HepG2 (cell line): ENCODE measurements around the gene C2orf78. TPM values are rescaled to one million over a fixed set of nuclear protein-coding genes. Genes with fewer than 3 reads are reported as not detected.

ENCODE experiments used
- ARID5B ChIP-seq: IDR thresholded peaks from 2 replicates; pipeline ENCODE4 v1.4.0; 2020; ENCODE audit warnings: mild to moderate bottlenecking, missing genetic modification reagents
- ESRRA ChIP-seq: sonication (generic); formaldehyde crosslinking; IDR thresholded peaks from 2 replicates; pipeline ENCODE4 v1.5.1; 2020; ENCODE audit warnings: mild to moderate bottlenecking, low read depth, missing genetic modification reagents
- HIC2 ChIP-seq: sonication (generic); formaldehyde crosslinking; IDR thresholded peaks from 2 replicates; pipeline ENCODE4 v1.9.0; 2022; ENCODE audit warnings: low read depth, missing genetic modification reagents
- JUN ChIP-seq: sonication (generic); formaldehyde crosslinking; IDR thresholded peaks from 2 replicates; pipeline ENCODE4 v1.4.0; 2020; ENCODE audit warnings: mild to moderate bottlenecking, missing genetic modification reagents
- KDM6A ChIP-seq: IDR thresholded peaks from 2 replicates; pipeline ENCODE4 v1.6.1; 2016; ENCODE audit warnings: low read depth
- MED13 ChIP-seq: sonication (generic); formaldehyde crosslinking; IDR thresholded peaks from 2 replicates; pipeline ENCODE4 v1.5.0; 2020; ENCODE audit warnings: missing genetic modification reagents
- MXD1 ChIP-seq: sonication (generic); formaldehyde crosslinking; IDR thresholded peaks from 2 replicates; pipeline ENCODE4 v1.4.0; 2020; ENCODE audit warnings: mild to moderate bottlenecking, missing genetic modification reagents
- POGZ ChIP-seq: sonication (generic); formaldehyde crosslinking; IDR thresholded peaks from 2 replicates; pipeline ENCODE4 v1.4.0; 2020; ENCODE audit warnings: mild to moderate bottlenecking, missing genetic modification reagents
- RBM39 ChIP-seq: fragments of 200-400 bp; formaldehyde crosslinking; IDR thresholded peaks from one replicate; pipeline ENCODE4 v1.6.1; 2018; ENCODE audit warnings: antibody characterized with exemption, mild to moderate bottlenecking, low read depth, low read length; ENCODE audit not compliant: poor library complexity, severe bottlenecking
- SP2 ChIP-seq: sonication (generic); formaldehyde crosslinking; IDR thresholded peaks from 2 replicates; pipeline ENCODE4 v1.5.1; 2020; ENCODE audit warnings: mild to moderate bottlenecking, missing genetic modification reagents
- TRAFD1 ChIP-seq: sonication (generic); formaldehyde crosslinking; IDR thresholded peaks from 2 replicates; pipeline ENCODE4 v1.5.1; 2020; ENCODE audit warnings: missing genetic modification reagents, mild to moderate bottlenecking, borderline replicate concordance
- YEATS2 ChIP-seq: sonication (generic); formaldehyde crosslinking; IDR thresholded peaks from 2 replicates; pipeline ENCODE4 v1.4.0; 2020; ENCODE audit warnings: missing genetic modification reagents, borderline replicate concordance
- ZBTB34 ChIP-seq: sonication (generic); formaldehyde crosslinking; IDR thresholded peaks from 2 replicates; pipeline ENCODE4 v1.8.0; 2022; ENCODE audit warnings: mild to moderate bottlenecking, missing genetic modification reagents
- ZNF160 ChIP-seq: sonication (generic); formaldehyde crosslinking; IDR thresholded peaks from 2 replicates; pipeline ENCODE4 v1.8.0; 2022; ENCODE audit warnings: mild to moderate bottlenecking, inconsistent platforms, missing genetic modification reagents
- ZNF446 ChIP-seq: sonication (generic); formaldehyde crosslinking; IDR thresholded peaks from 2 replicates; pipeline ENCODE4 v1.5.0; 2020; ENCODE audit warnings: mild to moderate bottlenecking, missing genetic modification reagents
- ZNF572 ChIP-seq: sonication (generic); formaldehyde crosslinking; IDR thresholded peaks from 2 replicates; pipeline ENCODE4 v1.5.1; 2020; ENCODE audit warnings: mild to moderate bottlenecking, missing genetic modification reagents
- polyA plus RNA-seq, 8 experiments: library from polyadenylated mRNA; depleted of rRNA in 3 of 8; stranded (reverse) in 7 of 8; unstranded in 1 of 8; fragments of >200 nt; fragmentation: Illumina TruSeq in 4 of 8; extraction: Trizol in 4 of 8; gene quantifications; 2 replicates each; pipeline versions ENCODE4 v1.2.1 to v1.2.3, GENCODE V29; 2011 to 2016; ENCODE audit warnings: low read depth in 4 of 8, missing spikeins in 1 of 8, mixed read lengths in 1 of 8; ENCODE audit not compliant: insufficient read depth in 1 of 8
- total RNA-seq, 5 experiments: library from RNA; depleted of rRNA; stranded (reverse); fragments of >200 nt; fragmentation: Illumina TruSeq; extraction: Trizol; gene quantifications; 2 replicates each; pipeline ENCODE4 v1.2.3, GENCODE V29; 2016; ENCODE audit warnings: low read depth in 1 of 5

The C2orf78 gene
- total and polyA plus RNA-seq, 2 of the 13 experiments (the other 11 are each of a cell fraction or from before 2014, with no cell fraction given) = not detected

- TF ChIP-seq ARID5B (CRISPR knock-in tag) (peak; percentile 65), MED13 (no peak), ZNF160 (CRISPR knock-in tag) (no peak), SP2 (CRISPR knock-in tag) (no peak), ESRRA (peak; percentile 69; the same call in 1 of the 2 replicates), ZBTB34 (CRISPR knock-in tag) (no peak; the same call in 1 of the 2 replicates), JUN (CRISPR knock-in tag) (0 out of 2 replicates have a peak, but pooled peaks have one; percentile 10), KDM6A (CRISPR knock-in tag) (no peak), ZNF572 (CRISPR knock-in tag) (peak; percentile 89; the same call in 1 of the 2 replicates), ZNF446 (CRISPR knock-in tag) (0 out of 2 replicates have a peak, but pooled peaks have one; percentile 17), YEATS2 (CRISPR knock-in tag) (peak; percentile 91; the same call in 1 of the 2 replicates), POGZ (CRISPR knock-in tag) (peak; percentile 98), TRAFD1 (peak; percentile 95; the same call in 1 of the 2 replicates), MXD1 (peak; percentile 25; the same call in 1 of the 2 replicates), HIC2 (CRISPR knock-in tag) (peak; percentile 71; the same call in 1 of the 2 replicates), RBM39 (peak; percentile 71)
These were observed 4.3 kb upstream of the C2orf78 start, which contains the start of gene DUSP11 (continued) for GRCh38 chr2:73779467-73780236.
